Fibroblast of gingiva (primary cell): ENCODE data around the gene CCDC81.
"Not testable (repeated sequence)": the region's sequence is repeated elsewhere in the genome, so short reads cannot be mapped to it uniquely, and the experiment has no call there.

Source experiments
- DNase-seq: peaks from one replicate; pipeline ENCODE4 v3.0.0-alpha.2; 2011; ENCODE audit warnings: low read depth

CCDC81 gene

DNA sequence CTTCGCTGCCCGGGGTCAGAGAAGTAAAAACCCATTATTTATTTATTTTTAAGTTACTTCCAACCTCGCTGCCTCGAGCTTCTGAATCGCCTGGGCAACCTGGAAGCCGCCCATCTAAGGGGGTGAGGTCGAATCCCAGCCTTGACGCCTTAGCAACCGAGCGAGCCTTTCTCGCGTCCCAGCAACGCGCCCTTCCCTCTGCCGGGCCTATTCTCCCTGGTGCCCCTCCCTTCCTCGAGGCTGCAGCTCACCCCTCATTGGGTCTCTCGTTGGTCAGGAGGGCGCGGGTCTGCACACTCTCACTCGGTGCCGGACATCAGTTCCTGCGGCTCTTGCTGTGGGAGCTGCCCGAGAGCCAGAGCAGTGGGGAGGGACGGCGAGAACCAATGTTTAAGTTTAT, at the start of gene CCDC81:
CCDC81 (plus strand) TSS at position 302 of the 400 bp plus-strand sequence. CDS start 277 bp downstream, outside the sequence.
- no peak for DNase-seq

DNA sequence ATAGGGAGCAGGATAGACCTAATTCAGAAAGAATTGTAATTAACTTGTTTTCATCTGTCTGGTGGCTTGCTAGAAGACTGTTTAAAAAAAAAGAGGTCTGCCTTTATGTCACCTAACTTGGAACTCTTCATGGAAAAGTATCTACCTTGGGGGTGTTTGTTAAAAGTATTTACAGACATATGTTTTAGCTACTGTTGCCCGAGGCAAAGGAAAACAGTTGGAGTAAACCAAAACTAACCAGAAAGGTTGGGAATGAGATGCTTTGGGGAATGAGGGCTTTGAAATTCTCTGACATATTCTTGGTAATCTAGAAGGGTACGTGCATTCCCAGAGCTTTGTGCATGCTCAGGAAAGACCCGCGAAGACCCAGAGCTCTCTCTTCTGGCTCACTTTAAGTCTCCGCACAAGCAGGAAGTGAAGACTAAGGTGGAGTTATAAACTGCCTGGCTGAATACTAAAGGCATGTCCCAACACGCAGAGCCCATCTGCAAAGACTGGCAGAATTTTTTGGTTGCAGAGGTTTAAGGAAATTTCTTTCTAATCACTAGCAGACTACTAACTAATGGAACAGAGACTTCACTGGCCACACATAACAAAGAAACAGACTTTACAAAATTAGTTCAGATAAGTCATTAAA, 39.4 kb upstream of the CCDC81 start:
- DNase-seq: no peak

DNA sequence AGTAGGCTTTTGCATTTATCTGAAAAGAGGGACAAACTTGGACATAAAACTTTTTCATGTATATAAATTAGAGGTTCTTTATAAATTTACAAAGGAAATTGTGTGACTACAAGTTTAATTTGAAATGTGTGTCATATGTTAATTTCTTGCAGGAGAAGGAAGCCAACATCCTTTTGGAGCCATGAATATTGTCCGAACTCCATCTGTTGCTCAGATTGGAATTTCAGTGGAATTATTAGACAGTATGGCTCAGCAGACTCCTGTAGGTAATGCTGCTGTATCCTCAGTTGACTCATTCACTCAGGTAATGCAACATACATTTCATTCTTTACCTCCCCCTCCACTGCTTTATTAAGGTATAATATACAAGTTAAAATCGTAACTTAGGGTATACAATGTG, 37.5 kb upstream of the CCDC81 start:
- DNase-seq: no peak

DNA sequence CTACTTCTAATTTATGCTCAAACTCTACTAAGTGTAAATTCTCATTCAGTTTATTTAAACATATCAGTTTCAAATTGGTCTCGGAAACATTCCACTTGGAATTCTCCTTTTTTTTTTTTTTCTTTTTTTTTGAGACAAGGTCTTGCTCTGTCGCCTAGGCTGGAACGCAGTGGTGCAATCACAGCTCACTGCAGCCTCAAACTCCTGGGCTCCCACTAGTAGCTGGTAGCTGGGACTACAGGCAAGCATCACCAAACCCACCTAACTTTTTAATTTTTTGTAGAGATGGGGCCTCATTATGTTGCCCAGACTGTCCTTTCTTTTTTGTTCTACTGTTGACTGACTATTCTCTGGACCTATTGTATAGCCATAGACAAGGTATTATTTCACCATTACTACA, 33.3 kb upstream of the CCDC81 start:
- DNase-seq: peak; percentile 11

DNA sequence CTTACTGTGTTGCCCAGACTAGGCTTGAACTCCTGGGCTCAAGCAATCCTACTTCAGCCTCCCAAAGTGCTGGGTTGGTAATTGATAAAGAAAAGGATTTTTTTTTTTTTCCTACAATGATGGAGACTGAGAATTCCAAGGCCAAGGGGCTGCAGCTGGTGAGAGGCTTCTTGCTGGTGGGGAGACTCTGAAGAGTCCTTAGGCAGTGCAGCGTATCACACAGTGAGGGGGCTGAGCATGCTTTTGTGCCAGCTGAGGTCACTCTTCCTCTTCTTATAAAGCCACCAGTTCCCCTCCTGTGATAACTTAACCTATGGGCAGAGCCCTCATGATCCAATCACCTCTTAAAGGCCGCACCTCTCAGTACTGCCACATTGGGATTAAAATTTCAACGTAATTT, 28.2 kb upstream of the CCDC81 start:
- DNase-seq: no peak

DNA sequence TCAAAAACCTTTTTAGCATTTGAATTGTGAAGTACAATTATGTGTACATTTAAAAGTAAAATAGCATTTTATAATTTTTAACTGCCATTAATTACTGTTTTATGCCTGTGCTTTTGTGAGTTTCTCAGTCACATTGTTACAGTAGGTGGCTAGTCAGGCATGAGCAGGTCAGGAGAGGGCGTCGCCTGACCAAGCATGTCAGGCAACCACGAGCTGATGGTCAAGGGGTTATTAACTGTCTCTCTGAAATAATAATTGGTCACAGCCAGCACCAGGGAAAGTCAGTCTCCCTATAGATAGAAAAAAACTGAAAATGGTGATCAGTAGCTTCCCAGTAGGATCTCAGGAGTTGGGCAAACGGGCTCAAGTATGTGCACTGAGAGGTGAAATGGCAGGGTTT, 19.4 kb upstream of the CCDC81 start:
- no peak for DNase-seq

DNA sequence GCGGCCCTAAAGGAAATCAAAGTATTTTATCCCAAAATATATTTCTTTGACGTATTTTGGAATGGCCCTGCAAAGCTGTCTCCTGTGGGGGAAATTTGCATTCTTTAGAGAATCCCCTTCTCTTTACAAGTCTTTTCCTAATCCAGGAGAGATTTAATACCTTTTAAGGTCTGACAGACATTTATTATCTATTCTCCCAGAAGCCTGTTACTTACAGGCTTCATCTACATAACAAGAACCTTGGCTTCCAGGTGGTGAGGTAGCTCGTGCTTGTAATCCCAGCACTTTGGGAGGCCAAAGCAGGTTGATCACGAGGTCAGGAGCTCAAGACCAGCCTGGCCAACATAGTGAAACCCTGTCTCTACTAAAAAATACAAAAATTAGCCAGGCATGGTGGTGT, 17.3 kb upstream of the CCDC81 start:
- DNase-seq: not testable (repeated sequence)

DNA sequence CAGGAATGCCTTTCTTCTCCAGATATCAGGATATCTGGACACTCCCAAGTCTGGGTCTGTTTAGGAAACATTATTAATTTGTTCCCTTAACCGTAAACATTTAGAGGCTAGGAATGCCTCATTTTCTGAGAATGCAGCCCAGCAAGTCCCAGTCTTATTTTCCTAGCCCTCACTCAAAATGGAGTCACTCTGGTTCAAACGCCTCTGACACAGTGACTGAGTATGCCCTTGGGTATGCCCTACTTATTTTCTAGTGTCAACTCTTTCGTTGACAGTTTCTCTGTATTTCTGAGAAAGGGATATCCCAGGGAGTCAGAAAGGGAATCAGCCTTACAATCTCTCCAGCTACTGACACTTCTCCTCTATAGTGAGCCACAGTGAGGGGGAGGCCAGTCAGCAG, 16.0 kb upstream of the CCDC81 start:
- DNase-seq: no peak

DNA sequence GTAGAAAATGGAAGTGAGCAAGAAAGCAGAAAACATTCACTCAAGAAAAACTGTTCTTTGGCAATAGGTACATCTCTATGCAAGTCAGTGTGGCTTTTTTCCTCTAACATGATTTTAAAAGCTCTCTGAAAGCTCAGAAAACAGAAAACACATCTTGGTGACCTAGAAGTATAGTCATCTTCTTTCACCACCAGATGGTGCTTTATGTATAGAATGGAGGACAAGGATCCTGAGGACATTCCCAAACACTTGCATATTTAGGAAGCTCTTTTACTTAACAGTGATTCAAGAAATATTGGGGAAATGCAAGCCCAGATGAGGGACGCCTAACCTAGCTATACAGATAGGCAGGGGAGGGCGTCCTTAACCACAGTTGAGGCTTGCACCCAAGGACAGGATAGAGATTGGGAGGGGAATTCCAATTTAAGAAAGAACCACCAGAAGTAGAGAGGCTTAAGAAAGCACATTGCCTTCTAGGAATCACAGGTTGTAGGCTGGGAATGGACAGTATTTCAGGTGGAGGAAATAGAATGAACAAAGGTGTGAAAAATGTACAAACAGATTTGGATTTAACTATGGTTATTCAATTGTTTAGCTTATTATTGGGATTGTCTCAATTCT, 13.8 kb upstream of the CCDC81 start:
- DNase-seq: peak; percentile 55

DNA sequence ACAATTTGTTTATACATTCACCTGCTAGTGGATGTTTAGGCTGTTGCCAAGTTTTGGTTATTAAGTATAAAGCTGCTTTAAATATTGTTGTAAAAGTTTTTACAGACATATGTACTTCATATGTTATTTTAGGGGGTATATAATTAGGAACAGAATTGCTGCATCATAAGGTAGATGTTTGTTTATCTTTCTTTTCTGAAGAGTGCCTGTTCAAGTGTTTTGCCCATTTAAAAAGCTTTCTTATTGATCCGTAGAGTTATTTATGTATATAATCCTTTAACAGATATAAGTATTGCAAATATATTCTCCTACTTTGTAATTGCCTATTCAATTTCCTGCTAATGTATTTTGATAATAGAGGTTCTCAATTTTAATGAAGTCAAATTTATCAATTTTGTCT, 11.3 kb upstream of the CCDC81 start:
- DNase-seq: no peak

DNA sequence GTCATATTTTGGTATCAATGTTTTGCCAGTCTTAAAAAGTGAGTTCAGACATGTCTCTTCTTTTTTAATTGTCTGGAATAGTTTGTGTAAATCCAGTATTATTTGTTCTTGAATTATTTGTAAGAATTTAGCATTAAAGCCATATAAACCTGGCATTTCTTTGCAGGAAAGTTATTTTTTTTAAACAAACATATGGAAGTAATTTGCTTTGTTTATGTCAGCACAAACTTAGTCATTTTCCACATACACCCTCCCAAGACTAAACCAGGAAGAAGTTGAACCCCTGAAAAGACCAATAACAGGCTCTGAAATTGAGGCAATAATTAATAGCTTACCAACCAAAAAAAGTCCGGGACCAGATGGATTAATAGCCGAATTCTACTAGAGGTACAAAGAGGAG, 9.1 kb upstream of the CCDC81 start:
- peak; percentile 60 for DNase-seq

DNA sequence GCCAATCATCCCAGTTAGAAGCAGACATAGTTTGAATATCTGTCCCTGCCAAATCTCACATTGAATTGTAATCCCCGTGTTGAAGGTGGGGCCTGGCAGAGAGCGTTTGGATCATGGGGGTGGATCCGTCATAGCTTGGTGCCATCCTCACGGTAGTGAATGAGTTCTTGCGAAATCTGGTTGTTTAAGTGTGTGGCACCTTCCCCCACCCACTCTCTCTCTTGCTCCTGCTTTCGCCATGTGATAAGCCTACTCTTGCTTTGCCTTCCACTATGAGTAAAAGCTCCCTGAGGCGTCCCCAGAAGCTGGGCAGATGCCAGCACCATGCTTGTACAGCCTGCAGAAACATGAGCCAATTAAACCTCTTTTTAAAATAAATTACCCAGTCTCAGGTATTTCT, 5.0 kb upstream of the CCDC81 start:
- no peak for DNase-seq

DNA sequence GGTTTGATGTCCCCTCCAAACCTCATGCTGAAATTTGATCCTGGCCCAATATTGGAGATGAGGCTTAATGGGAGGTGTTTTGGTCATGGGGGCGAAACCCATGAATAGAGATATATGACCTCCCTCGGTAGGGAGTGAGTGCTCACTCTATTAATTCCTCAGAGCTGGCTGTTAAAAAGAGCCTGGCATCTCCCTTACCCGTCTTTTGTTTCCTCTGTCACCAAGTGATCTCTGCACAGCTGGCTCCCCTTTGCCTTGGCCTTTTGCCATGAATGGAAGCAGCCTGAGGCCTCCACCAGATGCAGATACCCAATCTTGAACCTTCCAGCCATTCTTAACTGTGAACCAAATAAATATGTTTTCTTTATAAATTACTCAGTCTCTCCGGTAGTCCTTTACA, 4.5 kb upstream of the CCDC81 start:
- no peak for DNase-seq

DNA sequence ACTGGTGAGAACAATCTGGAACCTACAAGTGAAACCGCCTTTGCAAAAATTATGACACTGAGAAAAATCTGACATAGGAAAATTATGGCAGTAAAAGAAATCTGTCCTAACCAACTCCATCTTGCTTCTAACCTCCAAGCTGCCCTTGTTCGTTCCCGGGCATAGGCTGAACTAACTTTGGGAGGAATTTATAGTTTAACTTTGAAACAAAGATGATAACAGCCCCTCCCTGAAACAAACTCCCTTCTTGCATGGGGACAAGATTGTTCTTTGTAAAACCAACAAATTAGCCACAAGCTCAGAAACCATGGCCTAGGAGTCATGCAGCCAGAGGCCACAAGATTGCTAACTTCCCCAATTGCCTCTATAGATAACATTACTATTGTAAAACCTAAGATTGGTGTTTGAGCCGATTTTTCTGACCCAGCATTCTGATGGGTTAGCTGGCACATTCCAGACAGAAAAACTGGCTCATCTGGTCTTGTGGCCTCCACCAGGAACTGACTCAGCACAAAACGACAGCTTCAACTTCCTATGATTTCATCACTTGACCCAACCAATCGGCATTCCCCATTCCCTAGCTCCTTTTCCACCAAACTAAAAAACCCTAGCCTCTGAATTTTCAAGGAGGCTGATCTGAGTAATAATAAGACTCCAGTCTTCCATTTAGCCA, 3.6 kb upstream of the CCDC81 start:
- DNase-seq: peak; percentile 25

DNA sequence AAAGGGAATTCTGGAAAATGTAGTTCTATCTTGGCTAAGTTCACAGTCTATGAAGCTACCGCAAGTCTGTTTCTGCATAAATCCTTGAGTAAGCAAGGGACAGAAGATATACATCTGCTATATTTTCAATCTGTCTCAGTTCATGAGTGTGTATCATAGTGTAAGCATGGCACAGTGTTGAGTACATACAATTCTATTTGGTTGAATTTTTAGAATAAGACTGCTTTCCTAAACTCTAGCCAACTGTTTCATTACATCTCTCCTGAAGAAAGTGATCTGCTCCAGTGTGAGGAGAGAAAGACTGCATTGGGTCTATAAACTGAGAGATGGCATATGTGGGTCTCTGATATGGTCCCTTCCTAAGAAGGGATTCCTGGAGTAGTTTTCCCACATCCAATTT, 2.6 kb upstream of the CCDC81 start:
- no peak for DNase-seq

DNA sequence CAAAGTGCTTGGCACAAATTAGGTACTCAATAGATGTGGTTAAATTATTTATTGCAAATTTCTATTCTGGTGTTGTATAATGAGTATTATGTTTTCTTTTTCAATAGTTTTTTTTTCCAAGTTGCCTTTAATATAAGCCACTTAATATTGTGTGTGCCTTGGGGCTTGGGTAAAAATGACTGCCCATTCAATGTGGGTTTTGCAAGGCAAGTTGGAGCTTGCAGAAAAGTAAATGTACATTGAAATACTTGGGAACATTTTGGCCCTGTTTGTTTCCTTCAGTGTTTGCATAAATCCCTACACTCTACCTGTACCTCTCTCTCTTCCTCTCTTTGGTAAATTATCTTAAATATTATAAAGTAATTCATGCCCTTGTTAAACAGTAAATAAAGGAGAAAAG, 2.1 kb upstream of the CCDC81 start:
- no peak for DNase-seq

DNA sequence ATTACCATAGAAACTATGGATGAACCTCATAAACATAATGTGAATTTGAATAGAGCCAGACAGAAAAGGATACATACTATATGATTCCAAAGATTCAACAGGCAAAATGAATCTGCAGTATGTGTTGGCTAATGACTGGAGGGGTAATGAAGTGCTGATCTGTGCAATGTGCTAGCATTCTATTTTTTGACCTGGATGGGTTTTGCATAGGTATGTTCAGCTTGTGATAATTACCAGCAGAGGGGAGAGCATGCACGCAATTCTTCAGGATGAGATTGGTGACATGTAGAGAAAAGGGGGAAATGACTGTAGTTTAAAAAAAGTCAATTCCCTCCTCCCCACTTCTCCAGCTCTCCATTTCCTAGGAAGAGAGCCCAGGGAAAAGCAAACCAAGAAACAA, 618 bp upstream of the CCDC81 start:
- DNase-seq: no peak

DNA sequence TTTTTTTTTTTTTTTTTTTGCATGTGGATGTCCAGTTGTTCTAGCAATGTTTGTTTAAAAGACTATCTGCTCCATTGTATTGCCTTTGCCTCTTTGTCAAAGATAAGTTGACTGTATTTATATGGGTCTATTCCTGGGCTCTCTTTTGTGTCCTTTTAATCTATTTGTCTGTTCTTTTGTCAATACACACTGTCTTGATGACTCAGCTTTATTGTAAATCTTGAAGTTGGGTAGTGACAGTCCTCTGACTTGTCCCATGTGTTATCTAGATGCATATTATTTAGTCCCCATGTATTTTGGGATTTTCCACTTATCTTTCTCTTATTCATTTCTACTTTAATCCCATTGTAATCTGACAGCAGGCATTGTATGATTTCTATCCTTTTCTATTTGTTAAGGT, 3.3 kb downstream of the CCDC81 start:
- DNase-seq: no peak

DNA sequence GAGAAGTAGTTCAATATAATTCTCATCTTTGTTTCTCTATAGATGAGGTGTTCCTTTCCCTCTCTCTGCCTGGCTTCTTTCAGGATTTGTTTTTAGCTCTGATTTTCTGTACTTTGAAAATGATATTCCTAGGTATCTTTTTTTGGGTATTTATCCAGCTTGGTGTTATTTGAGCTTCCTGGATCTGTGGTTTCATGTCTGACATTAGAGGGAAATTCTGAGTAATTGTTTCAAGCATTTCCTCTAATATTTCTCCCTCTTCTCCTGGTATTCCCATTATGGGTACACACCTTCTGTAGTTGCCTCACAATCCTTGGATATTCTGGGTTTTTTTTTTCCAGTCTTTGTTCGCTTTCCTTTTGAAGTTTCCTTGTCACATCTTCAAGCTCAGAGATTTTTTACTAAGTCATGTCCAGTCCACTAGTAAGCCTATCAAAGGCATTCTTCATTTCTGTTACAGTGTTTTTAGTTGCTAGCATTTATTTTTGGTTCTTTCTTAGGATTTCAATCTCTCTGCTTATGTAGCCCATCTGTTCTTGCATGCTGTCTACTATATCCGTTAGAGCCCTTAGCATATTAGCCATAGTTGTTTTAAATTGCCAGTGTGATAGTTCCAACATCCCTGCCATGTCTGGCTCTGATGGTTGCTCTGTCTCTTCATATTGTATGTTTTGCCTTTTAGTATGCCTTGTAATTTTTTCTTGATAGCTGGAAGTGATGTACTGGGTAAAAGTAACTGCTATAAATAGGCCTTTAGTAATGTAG, 5.8 kb downstream of the CCDC81 start:
- DNase-seq: no peak

DNA sequence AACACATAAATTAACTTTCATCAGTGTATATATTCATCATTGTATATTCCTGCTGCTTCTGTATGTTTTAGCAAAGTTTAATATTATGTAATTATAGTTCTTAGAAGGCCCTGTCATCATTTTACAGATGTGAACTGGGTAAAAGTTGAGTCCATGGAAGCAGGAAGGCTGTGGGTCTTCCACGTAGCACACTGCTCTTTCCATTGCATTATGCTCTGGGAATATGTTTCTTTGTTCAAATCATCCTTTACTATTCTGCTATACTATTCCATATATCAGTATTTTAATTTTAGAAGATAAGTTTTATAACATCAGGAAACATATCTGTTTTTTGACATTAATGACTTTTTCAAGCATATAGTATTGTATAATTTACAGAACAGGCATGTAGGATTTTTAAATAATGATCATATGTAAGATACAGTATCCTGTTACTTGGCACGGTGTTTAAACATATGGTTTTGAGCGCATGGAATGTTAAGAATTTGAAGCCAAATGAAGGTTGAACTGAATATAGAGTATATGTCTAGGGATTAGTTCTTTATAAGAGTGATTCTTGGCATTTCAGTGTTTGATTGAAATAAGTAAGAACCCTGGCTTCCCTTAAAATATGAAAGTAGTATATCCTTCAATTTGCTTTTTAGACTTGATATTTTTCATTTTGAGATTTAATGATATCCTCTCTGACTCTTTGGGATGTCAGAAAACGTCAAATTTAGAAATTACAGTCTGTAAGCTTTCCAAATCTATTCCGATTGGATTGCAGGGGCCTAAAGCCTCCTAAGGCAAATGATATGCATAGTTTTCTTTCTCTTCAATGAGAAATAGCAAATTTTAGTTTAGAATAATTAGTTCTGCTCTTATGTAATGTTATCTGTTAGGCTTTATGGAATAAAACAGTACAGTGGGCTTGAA, 8.6 kb downstream of the CCDC81 start:
- DNase-seq: peak; percentile 2

DNA sequence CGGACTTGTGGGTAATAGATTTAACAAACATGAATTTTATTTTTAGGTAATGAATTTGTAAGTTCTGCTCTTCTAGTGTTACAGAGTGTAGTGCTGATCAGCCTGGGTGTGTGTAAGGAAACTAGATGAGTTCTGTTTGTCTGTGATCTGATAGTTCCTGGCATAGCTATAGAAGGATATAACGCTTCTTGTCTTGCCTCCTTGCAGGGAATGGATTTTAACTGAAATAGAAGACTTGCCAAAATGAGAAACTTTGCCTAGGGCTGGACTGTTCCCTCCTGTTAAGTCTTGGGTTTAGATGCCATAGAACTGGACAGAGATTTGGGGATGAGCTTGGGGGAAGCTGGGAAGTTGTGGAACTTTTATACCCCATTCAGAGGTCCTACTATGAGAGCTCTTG, 11.6 kb downstream of the CCDC81 start:
- DNase-seq: no peak

DNA sequence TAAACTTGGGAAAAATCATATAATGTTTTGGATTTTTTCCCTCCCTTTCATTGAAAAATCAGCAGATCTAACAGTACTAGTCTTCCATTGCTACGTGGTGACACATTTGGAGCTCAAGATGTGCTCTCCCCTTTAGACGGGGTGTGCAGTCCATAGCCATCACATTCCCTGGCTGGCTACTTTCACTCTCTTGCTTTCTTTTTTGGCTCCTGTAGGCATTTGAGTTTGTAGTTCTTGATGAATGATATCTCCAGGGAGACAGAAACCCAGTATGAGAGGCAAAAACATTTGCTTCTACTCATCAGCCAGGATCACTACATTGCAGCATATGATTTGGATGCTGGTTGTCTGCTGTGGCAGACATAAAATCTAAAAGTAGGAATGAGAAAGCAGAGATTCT, 12.1 kb downstream of the CCDC81 start:
- no peak for DNase-seq
